ENCODE results near the gene JAKMIP2. TPM values are rescaled to one million over a fixed set of nuclear protein-coding genes. Genes with fewer than 3 reads are reported as not detected.

JAKMIP2 gene
- total and polyA plus RNA-seq, 2 donors (not counting 3 experiments of a cell fraction or from before 2014, with no cell fraction given), result not detected

DNA sequence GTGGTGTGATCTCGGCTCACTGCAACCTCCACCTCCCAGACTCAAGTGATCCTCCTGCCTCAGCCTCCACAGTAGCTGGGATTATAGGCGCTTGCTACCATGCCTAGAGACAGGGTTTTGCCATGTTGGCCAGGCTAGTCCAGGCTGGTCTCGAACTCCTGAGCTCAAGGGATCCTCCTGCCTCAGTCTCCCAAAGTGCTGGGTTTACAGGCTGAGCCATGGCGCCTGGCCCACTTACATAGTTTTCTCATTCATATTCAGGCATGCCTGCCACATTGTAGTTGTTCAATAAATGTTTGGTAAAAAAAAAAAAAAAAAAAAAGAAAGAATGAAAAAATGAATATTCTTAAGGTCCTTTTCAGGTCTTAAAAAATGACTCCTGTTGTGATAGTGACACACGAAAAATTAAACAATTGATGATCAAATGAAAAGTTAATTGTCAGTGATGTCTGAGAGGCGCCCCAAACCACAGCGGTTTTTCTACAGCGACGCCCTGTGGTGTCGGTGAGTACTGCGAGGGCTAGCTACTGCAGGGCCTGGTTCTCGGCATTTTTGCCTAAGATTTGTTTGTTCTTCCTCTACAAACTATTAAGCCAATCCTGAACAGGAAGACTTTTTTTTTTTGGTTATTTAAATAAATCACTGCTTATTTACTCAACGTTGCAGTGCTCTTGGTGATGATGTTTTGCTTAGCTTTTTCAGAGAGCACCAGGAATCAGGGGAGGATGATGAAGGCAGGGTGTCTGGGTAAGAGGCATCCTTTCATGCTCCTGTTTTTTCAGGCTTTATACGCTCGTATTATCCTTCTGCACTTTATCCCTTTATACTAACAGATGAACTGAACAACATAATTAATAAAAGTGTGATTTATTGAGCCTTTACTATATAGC is 205.6 kb downstream of the JAKMIP2 start:
- Histone ChIP-seq H4K20me1 (replicated peaks; ENCODE audit: control insufficient read depth, extremely low read depth, insufficient read depth, low read length) (no peaks in the 10 kb centered on the region), H3K4me2 (ENCODE audit: insufficient read depth, low read length) (no peak overlapping the region), H3K79me2 (ENCODE audit: control insufficient read depth, insufficient read depth, low read length) (no peaks in the 10 kb centered on the region), H3K9me3 (replicated peaks; ENCODE audit: control insufficient read depth, insufficient read depth, low read length) (no peaks in the 10 kb centered on the region), H3K4me3 (replicated peaks in 1 of 3; ENCODE audit: insufficient read depth in 1 of 3, low read depth in 1 of 3, low read length in 3 of 3) (no peak overlapping the region), H3K4me1 (ENCODE audit: control insufficient read depth, extremely low read depth, insufficient read depth, low read length) (no peaks in the 10 kb centered on the region), H3K9me1 (replicated peaks; ENCODE audit: control insufficient read depth, extremely low read depth, insufficient read depth, low read length) (no peaks in the 10 kb centered on the region), H3K36me3 (ENCODE audit: control insufficient read depth in 2 of 2, extremely low read depth in 1 of 2, insufficient read depth in 2 of 2, low read length in 2 of 2) (no peaks in the 10 kb centered on the region), H3K9ac (replicated peaks; ENCODE audit: extremely low read depth, insufficient read depth, low read length) (no peak overlapping the region), H3K27ac (ENCODE audit: insufficient read depth, low read depth, low read length) (no peak overlapping the region), H2AFZ (ENCODE audit: low read depth, low read length) (no peak overlapping the region), H3K27me3 (ENCODE audit: control insufficient read depth in 2 of 2, insufficient read depth in 2 of 2, low read length in 2 of 2) (no peaks in the 10 kb centered on the region)
- BruUV-seq (replicated peaks), result no TSS peak
- intact Hi-C loops (cut with micrococcal nuclease), result loop anchor here (1.0 to 10.0 kb wide), 3 partner anchors 183 to 1032 kb away; no protein-coding TSS in a partner anchor
- dilution Hi-C loops (cut with MboI; ENCODE audit: extremely low pct_ligation_motif_present, low sequenced_read_pairs), result no loop called here
- peak; percentile 86 to 92 for TF ChIP-seq CTCF (IDR thresholded peaks at IDR 0.05; ENCODE audit: extremely low read depth in 1 of 2, insufficient read depth in 1 of 2, low read depth in 1 of 2, low read length in 2 of 2)
- TF ChIP-seq JUN (IDR thresholded peaks at IDR 0.05; ENCODE audit: borderline replicate concordance, insufficient read depth, insufficient read length, low read depth), result no peak
- TF ChIP-seq FOS (IDR thresholded peaks at IDR 0.05; ENCODE audit: borderline replicate concordance, insufficient read depth, low read length), result no peak
- ChIA-PET CTCF (interaction anchor here (0.5 to 5.5 kb wide), 41 partner anchors 8 to 1043 kb away, joined by 3 to 144 read pairs (median 5); no protein-coding TSS in a partner anchor), POLR2A (interaction anchor here (0.6 kb wide), 1 partner anchor 77 kb away, joined by 3 read pairs; no protein-coding TSS in a partner anchor)
- DNase-seq (ENCODE audit: low read depth, low spot score) (peak; percentile 45), FAIRE-seq (peak; percentile 72)
